ENCODE data around the gene FTSJ1. TPM values are rescaled to one million over a fixed set of nuclear protein-coding genes. Genes with fewer than 3 reads are reported as not detected.

Gene FTSJ1
- total RNA-seq, 1 donor from 2014 or later, result 33.9 TPM

DNA sequence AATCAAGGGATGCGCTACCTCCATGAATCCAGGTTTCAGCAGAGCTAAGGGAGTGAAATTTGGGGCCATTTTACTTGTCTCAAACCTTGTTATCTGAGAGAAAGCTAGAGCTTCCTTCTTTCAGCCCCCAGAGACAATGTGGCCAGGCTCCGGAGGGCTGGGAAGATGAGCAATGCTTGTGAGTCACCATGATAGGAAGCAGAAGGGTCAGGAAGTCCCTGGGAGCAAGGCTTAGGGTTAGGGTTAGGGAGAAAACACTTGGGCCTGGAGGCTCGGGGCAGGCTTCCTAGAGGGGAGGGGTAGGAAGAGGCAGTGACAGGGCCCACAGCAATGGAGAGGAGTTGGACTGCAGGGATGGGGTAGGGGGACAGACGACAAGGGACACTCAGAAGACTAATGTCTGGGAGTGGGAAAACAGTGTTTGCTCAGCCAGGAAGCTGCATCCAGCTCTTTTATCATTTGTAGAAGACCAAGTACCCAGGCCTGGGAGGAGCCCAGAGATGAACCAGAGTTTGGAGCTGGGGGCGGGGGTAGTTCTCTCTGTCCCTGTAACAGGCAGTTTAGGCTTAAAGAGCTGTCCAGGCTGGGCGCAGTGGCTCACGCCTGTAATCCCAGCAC, 16.4 kb downstream of the FTSJ1 start:
- intact Hi-C loops (cut with DNase I), result no loop called here
- DNase-seq, result no peak

DNA sequence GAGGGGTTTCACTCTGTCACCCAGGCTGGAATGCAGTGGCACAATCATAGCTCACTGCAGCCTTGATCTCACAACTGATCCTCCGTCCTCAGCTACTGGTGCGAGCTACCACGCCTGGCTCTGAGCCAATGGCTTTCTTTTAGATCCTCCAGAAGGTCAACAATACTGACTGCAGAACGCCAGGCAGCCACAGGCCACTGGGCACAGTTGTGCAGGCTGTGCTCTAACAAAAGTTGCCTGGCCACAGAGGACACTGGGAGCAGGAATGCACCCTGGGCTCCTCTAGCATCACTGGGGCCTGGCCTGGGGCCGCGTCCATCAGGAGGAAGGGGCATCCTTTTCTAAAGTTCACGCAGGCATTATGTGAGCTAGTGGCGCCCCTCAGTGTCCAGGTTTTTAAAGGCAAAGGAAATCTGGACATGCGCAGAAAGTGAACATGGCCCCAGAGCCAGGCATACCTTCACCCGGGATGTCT, 17.9 kb downstream of the FTSJ1 start:
- H3K36me3 ChIP-seq, result no peaks in the 10 kb centered on the region
- H3K27ac ChIP-seq, result no peak overlapping the region
- no peaks in the 10 kb centered on the region for H3K27me3 ChIP-seq
- no peaks in the 10 kb centered on the region for H3K4me1 ChIP-seq
- intact Hi-C loops (cut with DNase I), result no loop called here
- ATAC-seq, result peak; percentile 62
- TF ChIP-seq, protein P1, sequence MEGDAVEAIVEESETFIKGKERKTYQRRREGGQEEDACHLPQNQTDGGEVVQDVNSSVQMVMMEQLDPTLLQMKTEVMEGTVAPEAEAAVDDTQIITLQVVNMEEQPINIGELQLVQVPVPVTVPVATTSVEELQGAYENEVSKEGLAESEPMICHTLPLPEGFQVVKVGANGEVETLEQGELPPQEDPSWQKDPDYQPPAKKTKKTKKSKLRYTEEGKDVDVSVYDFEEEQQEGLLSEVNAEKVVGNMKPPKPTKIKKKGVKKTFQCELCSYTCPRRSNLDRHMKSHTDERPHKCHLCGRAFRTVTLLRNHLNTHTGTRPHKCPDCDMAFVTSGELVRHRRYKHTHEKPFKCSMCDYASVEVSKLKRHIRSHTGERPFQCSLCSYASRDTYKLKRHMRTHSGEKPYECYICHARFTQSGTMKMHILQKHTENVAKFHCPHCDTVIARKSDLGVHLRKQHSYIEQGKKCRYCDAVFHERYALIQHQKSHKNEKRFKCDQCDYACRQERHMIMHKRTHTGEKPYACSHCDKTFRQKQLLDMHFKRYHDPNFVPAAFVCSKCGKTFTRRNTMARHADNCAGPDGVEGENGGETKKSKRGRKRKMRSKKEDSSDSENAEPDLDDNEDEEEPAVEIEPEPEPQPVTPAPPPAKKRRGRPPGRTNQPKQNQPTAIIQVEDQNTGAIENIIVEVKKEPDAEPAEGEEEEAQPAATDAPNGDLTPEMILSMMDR (IDR thresholded peaks at IDR 0.05), result peak; percentile 27
- H3K9me3 ChIP-seq, result no peaks in the 10 kb centered on the region
- no peak overlapping the region for H3K4me3 ChIP-seq
- no peak for DNase-seq

More for the DNA sequence above, 16.4 kb downstream of the FTSJ1 start:
- ATAC-seq, result no peak
- no peaks in the 10 kb centered on the region for H3K27me3 ChIP-seq
- no peaks in the 10 kb centered on the region for H3K4me1 ChIP-seq
- TF ChIP-seq, protein P1 (IDR thresholded peaks at IDR 0.05), result no peak
- H3K9me3 ChIP-seq, result no peaks in the 10 kb centered on the region
- no peak overlapping the region for H3K27ac ChIP-seq
- H3K4me3 ChIP-seq, result no peak overlapping the region
- no peaks in the 10 kb centered on the region for H3K36me3 ChIP-seq

DNA sequence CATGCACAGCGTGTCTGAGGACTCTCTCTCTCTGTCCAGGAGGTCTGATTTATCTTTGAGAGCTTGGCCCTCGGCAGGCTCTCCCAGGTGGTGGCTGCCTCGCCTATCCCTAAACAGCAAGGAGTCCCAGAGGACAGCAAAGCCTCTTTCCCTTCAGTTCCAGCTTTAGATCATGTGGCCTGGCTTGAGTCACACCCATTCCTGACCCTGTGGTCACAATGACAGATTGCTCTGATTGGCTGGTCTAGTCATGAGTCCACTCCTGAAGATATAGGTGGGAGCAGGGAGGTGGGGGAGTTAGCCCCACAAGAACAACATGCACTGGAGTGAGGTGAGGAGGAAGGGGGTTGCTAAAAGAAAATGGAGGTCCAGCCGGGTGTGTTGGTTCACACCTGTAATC, 20.7 kb downstream of the FTSJ1 start:
- Histone ChIP-seq H3K27ac (no peak overlapping the region), H3K9me3 (no peaks in the 10 kb centered on the region), H3K27me3 (no peaks in the 10 kb centered on the region), H3K4me3 (no peak overlapping the region), H3K36me3 (no peaks in the 10 kb centered on the region), H3K4me1 (no peaks in the 10 kb centered on the region)
- DNase-seq, result no peak
- intact Hi-C loops (cut with DNase I), result no loop called here
- TF ChIP-seq, protein P1 (IDR thresholded peaks at IDR 0.05), result no peak
- ATAC-seq, result no peak

DNA sequence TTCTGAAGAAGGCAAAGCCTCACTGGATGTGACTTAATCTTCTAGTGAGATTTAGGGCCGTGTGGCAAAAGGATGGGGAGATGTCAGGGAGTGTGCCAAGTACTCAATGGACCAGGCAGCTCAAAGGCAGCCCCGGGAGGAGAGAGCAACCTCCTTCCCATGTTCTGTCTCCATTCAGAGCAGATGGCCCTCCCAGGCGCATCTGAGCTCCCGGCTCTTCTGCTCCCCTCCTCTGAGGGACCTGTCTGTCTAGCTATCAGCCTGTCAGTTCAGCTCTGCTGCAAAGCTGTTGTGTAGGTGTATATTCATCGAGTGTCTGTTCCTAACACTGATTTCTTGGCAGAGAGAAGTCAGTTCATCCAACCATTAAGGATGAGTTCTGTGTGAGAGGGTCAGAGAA, 21.9 kb downstream of the FTSJ1 start:
- ATAC-seq, result no peak
- Histone ChIP-seq H3K36me3 (no peaks in the 10 kb centered on the region), H3K4me1 (no peaks in the 10 kb centered on the region), H3K4me3 (no peak overlapping the region), H3K27me3 (no peaks in the 10 kb centered on the region), H3K27ac (no peak overlapping the region), H3K9me3 (no peaks in the 10 kb centered on the region)
- TF ChIP-seq, protein P1 (IDR thresholded peaks at IDR 0.05), result no peak
- intact Hi-C loops (cut with DNase I), result no loop called here
- no peak for DNase-seq

DNA sequence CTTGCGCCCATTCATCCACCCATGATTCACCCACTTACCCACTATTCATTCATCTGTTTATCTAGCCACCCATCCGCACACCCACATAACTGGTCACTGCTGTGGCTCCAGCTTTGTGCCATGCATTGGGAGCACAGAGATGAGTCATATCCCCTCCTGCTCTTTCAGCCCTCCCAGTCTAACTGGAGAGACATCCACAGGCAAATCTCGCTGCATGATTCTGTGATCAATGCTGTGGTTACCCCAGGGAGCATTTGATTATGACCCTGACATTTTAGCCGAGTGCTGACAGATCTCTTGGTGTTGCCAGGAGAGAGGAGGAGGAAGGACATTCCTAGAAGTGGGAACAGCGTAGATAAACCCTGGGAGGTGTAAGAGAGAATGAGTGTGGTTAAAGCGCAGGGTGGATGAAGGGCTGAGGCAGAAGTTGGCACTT, 22.4 kb downstream of the FTSJ1 start:
- ATAC-seq, result no peak
- no peak for DNase-seq

More for the DNA sequence above, 22.4 kb downstream of the FTSJ1 start:
- Histone ChIP-seq H3K36me3 (no peaks in the 10 kb centered on the region), H3K9me3 (no peaks in the 10 kb centered on the region), H3K27ac (no peak overlapping the region), H3K27me3 (no peaks in the 10 kb centered on the region), H3K4me1 (no peaks in the 10 kb centered on the region), H3K4me3 (no peak overlapping the region)
- TF ChIP-seq, protein P1 (IDR thresholded peaks at IDR 0.05), result no peak
- intact Hi-C loops (cut with DNase I), result no loop called here

Data from upper lobe of right lung (tissue), 1 donor.